HCT116 (cell line): ENCODE measurements around the gene GNAS. TPM values are rescaled to one million over a fixed set of nuclear protein-coding genes. Genes with fewer than 3 reads are reported as not detected.

Source experiments
- ATAC-seq: fragments of 200-7000 bp; cut with Tn5 transposase; 2 replicates; pipeline ENCODE4 v1.9.1; 2020; ENCODE audit warnings: mild to moderate bottlenecking, moderate library complexity
- BruUV-seq: library from RNA; stranded (reverse); fragments of 400-500 nt; replicated peaks from 2 replicates; lab custom pipeline; 2021; lab: Mats Ljungman, UMichigan
- CTCF ChIA-PET: fragments of 300-600 bp; sonication (Branson Sonifier 250); formaldehyde crosslinking; loops from one replicate; lab custom pipeline; 2021; ENCODE audit warnings: antibody characterized with exemption; lab: Charles Lee
- POLR2A ChIA-PET: fragments of 300-600, 350-600 bp; sonication (Branson Sonifier 250); formaldehyde crosslinking; loops from one replicate; lab custom pipeline; 2021; ENCODE audit warnings: antibody characterized with exemption; lab: Charles Lee
- RAD21 ChIA-PET, 2 experiments: fragments of 300-600 bp; sonication (Branson Sonifier 250); formaldehyde crosslinking; loops; one replicate each; lab custom pipeline; 2023; ENCODE audit warnings: low total read pairs in 2 of 2; ENCODE audit not compliant: uncharacterized antibody in 2 of 2, unreplicated experiment in 2 of 2, low non-redundant PET in 1 of 2; lab: Charles Lee
- DNase-seq: peaks from one replicate; pipeline ENCODE4 v3.0.0-alpha.2; 2010; ENCODE audit warnings: low read depth, low spot score
- H2AFZ ChIP-seq: fragments of 200-600 bp; shearing (Covaris generic), sonication (generic); 2 replicates; pipeline ENCODE4 v1.6.1; 2017; ENCODE audit warnings: low read depth, mixed run types, mixed read lengths, antibody characterized with exemption, low read length; ENCODE audit not compliant: poor library complexity, severe bottlenecking
- H3K27ac ChIP-seq: 2 replicates; pipeline ENCODE4 v1.5.1; 2012; ENCODE audit warnings: low read depth, low read length
- H3K27me3 ChIP-seq: fragments of 200-600 bp; sonication (generic); 2 replicates; pipeline ENCODE4 v1.6.1; 2016; ENCODE audit warnings: mixed run types, low read length, mixed read lengths; ENCODE audit not compliant: insufficient read depth
- H3K36me3 ChIP-seq, 2 experiments: fragments of 200-500 bp in 1 of 2; fragments of 200-600 bp in 1 of 2; sonication (Bioruptor generic) in 1 of 2; sonication (generic) in 1 of 2; 2 replicates each; pipeline versions ENCODE4 v1.5.1 to v1.6.1; 2014 to 2016; ENCODE audit warnings: low read length in 2 of 2, inconsistent platforms in 1 of 2, mixed read lengths in 1 of 2, mixed run types in 1 of 2; ENCODE audit not compliant: insufficient read depth in 2 of 2, control insufficient read depth in 1 of 2
- H3K4me1 ChIP-seq, 2 experiments: fragments of 200-600 bp in 1 of 2; sonication (generic) in 1 of 2; 2 replicates each; pipeline versions ENCODE4 v1.5.1 to v1.6.1; 2012 to 2017; ENCODE audit warnings: low read length in 2 of 2, inconsistent platforms in 1 of 2, mild to moderate bottlenecking in 1 of 2, mixed read lengths in 1 of 2, mixed run types in 1 of 2, moderate library complexity in 1 of 2; ENCODE audit not compliant: insufficient read depth in 2 of 2, control insufficient read depth in 1 of 2
- H3K4me2 ChIP-seq: fragments of 200-600 bp; sonication (generic); 2 replicates; pipeline ENCODE4 v1.6.1; 2017; ENCODE audit warnings: mixed run types, low read length, mixed read lengths
- H3K4me3 ChIP-seq, 2 experiments: fragments of 200-600 bp in 1 of 2; sonication (generic) in 1 of 2; replicated peaks in 1 of 2; 2 replicates each; pipeline ENCODE4 v1.5.1; 2011 to 2016; ENCODE audit warnings: low read length in 2 of 2, control low read depth in 1 of 2, low read depth in 1 of 2, mild to moderate bottlenecking in 1 of 2, mixed read lengths in 1 of 2, mixed run types in 1 of 2
- H3K79me2 ChIP-seq: fragments of 200-600 bp; sonication (generic); 2 replicates; pipeline ENCODE4 v1.6.1; 2017; ENCODE audit warnings: mild to moderate bottlenecking, mixed run types, low read length, moderate library complexity, mixed read lengths; ENCODE audit not compliant: insufficient read depth
- H3K9ac ChIP-seq: fragments of 200-600 bp; sonication (generic); 2 replicates; pipeline ENCODE4 v1.6.1; 2016; ENCODE audit warnings: low read length, mixed read lengths
- H3K9me2 ChIP-seq: fragments of 200-600 bp; sonication (generic), shearing (Covaris generic); 2 replicates; pipeline ENCODE4 v1.6.1; 2017; ENCODE audit warnings: mixed run types, mild to moderate bottlenecking, moderate library complexity; ENCODE audit not compliant: insufficient read depth
- H3K9me3 ChIP-seq, 2 experiments: fragments of 200-500 bp in 1 of 2; fragments of 200-600 bp in 1 of 2; sonication (Bioruptor generic) in 1 of 2; sonication (generic) in 1 of 2; 2 replicates each; pipeline ENCODE4 v1.6.1; 2014 to 2017; ENCODE audit warnings: low read length in 2 of 2, mixed read lengths in 2 of 2, inconsistent platforms in 1 of 2, low read depth in 1 of 2, mild to moderate bottlenecking in 1 of 2, mixed run types in 1 of 2, moderate library complexity in 1 of 2; ENCODE audit not compliant: control insufficient read depth in 1 of 2, insufficient read depth in 1 of 2
- H4K20me1 ChIP-seq: fragments of 200-600 bp; sonication (generic), shearing (Covaris generic); 2 replicates; pipeline ENCODE4 v1.6.1; 2017; ENCODE audit warnings: mixed run types, mild to moderate bottlenecking, moderate library complexity; ENCODE audit not compliant: insufficient read depth
- EGR1 ChIP-seq: IDR thresholded peaks from 2 replicates; pipeline ENCODE4 v1.6.1; 2012; ENCODE audit warnings: low read depth
- FOSL1 ChIP-seq: IDR thresholded peaks from 2 replicates; pipeline ENCODE4 v1.6.1; 2012; ENCODE audit warnings: low read depth
- JUND ChIP-seq: IDR thresholded peaks from 2 replicates; pipeline ENCODE4 v1.6.1; 2012
- POLR2A ChIP-seq: IDR thresholded peaks from 2 replicates; pipeline ENCODE4 v1.7.0; 2011; ENCODE audit warnings: borderline replicate concordance; ENCODE audit not compliant: insufficient read depth, insufficient read length; ENCODE audit errors: extremely low read depth
- POLR2AphosphoS5 ChIP-seq: IDR thresholded peaks from 2 replicates; pipeline ENCODE4 v1.6.1; 2011; ENCODE audit warnings: mild to moderate bottlenecking, low read depth, low read length, moderate library complexity
- RAD21 ChIP-seq: IDR thresholded peaks from 2 replicates; pipeline ENCODE4 v1.6.1; 2012; ENCODE audit warnings: low read depth, mild to moderate bottlenecking
- SP1 ChIP-seq: IDR thresholded peaks from 2 replicates; pipeline ENCODE4 v1.6.1; 2012; ENCODE audit warnings: low read depth
- SRF ChIP-seq: IDR thresholded peaks from 2 replicates; pipeline ENCODE4 v1.6.1; 2012; ENCODE audit warnings: low read depth
- TCF7L2 ChIP-seq: IDR thresholded peaks from 2 replicates; pipeline ENCODE4 v1.7.0; 2011; ENCODE audit warnings: borderline replicate concordance, inconsistent platforms; ENCODE audit not compliant: insufficient read depth, insufficient read length; ENCODE audit errors: extremely low read depth
- YY1 ChIP-seq: IDR thresholded peaks from 2 replicates; pipeline ENCODE4 v1.6.1; 2011; ENCODE audit warnings: low read length, low read depth, moderate library complexity, mild to moderate bottlenecking; ENCODE audit not compliant: insufficient replicate concordance; ENCODE audit errors: extremely low read depth
- ZFX ChIP-seq: fragments of 450-650 bp; IDR thresholded peaks from 2 replicates; pipeline ENCODE4 v1.6.1; 2017
- ZNF274 ChIP-seq: fragments of 200-500 bp; sonication (Bioruptor generic); IDR thresholded peaks from 2 replicates; pipeline ENCODE4 v1.6.1; 2014; ENCODE audit warnings: mild to moderate bottlenecking, low read depth, low read length, inconsistent platforms
- intact Hi-C: fragments of 100-400 bp; cut with micrococcal nuclease; formaldehyde crosslinking; loops from 2 replicates; pipeline ENCODE4 v1.10.0; 2022
- total RNA-seq: library from RNA; stranded (reverse); gene quantifications from one replicate; pipeline ENCODE4 v1.2.1, GENCODE V29; 2021; ENCODE audit not compliant: unreplicated experiment
- TF ChIP-seq, protein P1 (sequence below): IDR thresholded peaks from 2 replicates; pipeline ENCODE4 v1.6.1; 2012
- TF ChIP-seq, protein P2 (sequence below), 3 experiments: fragments of 200-600 bp in 1 of 3; sonication (generic) in 1 of 3; IDR thresholded peaks in 2 of 3; conservative IDR thresholded peaks in 1 of 3; 2 replicates each; pipeline ENCODE4 v1.5.1; 2012 to 2017; ENCODE audit warnings: low read depth in 2 of 3, low read length in 2 of 3, antibody characterized with exemption in 1 of 3, borderline replicate concordance in 1 of 3, control low read depth in 1 of 3, mild to moderate bottlenecking in 1 of 3, mixed read lengths in 1 of 3, mixed run types in 1 of 3, moderate library complexity in 1 of 3; ENCODE audit not compliant: insufficient read depth in 1 of 3
- TF ChIP-seq, protein P3 (sequence below): IDR thresholded peaks from 2 replicates; pipeline ENCODE4 v1.6.1; 2012; ENCODE audit warnings: low read depth

GNAS gene
- total RNA-seq, 1 experiment from 2014 or later = 699 TPM

DNA sequence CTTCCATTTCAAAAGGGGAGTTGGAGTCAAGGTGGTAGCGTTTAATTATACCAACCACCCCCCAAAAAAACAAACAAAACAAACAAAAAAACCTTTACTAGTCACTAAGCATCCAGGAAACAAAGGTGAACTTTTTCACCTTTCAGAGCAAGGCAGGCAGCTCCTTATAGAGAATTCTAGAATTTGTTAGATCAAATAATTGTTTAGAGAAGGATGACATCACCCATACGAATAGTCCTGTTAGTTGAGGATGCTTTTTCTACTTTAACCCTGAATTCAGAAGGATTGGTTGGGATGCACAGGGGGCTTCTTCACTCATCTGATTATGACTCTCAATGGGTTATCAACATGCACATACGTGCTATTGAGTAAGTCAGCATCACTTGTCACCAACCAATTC lies 44.3 kb downstream of the GNAS start:
- DNase-seq (no peak), ATAC-seq (no peak)
- TF ChIP-seq, protein P1, sequence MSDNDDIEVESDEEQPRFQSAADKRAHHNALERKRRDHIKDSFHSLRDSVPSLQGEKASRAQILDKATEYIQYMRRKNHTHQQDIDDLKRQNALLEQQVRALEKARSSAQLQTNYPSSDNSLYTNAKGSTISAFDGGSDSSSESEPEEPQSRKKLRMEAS = no peak
- TF ChIP-seq POLR2AphosphoS5 = no peak
- no peak for TF ChIP-seq JUND
- TF ChIP-seq, protein P2, sequence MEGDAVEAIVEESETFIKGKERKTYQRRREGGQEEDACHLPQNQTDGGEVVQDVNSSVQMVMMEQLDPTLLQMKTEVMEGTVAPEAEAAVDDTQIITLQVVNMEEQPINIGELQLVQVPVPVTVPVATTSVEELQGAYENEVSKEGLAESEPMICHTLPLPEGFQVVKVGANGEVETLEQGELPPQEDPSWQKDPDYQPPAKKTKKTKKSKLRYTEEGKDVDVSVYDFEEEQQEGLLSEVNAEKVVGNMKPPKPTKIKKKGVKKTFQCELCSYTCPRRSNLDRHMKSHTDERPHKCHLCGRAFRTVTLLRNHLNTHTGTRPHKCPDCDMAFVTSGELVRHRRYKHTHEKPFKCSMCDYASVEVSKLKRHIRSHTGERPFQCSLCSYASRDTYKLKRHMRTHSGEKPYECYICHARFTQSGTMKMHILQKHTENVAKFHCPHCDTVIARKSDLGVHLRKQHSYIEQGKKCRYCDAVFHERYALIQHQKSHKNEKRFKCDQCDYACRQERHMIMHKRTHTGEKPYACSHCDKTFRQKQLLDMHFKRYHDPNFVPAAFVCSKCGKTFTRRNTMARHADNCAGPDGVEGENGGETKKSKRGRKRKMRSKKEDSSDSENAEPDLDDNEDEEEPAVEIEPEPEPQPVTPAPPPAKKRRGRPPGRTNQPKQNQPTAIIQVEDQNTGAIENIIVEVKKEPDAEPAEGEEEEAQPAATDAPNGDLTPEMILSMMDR (IDR thresholded peaks at IDR 0.05 in 2 of 3, conservative IDR thresholded peaks at IDR 0.05 in 1 of 3; ENCODE audit: borderline replicate concordance in 1 of 3, insufficient read depth in 1 of 3, low read depth in 2 of 3, low read length in 2 of 3) = no peak
- no peak for TF ChIP-seq ZFX
- no peak for TF ChIP-seq ZNF274
- no peak for TF ChIP-seq SRF
- no peak for TF ChIP-seq POLR2A
- TF ChIP-seq SP1 = no peak
- TF ChIP-seq TCF7L2 = no peak
- TF ChIP-seq, protein P3, sequence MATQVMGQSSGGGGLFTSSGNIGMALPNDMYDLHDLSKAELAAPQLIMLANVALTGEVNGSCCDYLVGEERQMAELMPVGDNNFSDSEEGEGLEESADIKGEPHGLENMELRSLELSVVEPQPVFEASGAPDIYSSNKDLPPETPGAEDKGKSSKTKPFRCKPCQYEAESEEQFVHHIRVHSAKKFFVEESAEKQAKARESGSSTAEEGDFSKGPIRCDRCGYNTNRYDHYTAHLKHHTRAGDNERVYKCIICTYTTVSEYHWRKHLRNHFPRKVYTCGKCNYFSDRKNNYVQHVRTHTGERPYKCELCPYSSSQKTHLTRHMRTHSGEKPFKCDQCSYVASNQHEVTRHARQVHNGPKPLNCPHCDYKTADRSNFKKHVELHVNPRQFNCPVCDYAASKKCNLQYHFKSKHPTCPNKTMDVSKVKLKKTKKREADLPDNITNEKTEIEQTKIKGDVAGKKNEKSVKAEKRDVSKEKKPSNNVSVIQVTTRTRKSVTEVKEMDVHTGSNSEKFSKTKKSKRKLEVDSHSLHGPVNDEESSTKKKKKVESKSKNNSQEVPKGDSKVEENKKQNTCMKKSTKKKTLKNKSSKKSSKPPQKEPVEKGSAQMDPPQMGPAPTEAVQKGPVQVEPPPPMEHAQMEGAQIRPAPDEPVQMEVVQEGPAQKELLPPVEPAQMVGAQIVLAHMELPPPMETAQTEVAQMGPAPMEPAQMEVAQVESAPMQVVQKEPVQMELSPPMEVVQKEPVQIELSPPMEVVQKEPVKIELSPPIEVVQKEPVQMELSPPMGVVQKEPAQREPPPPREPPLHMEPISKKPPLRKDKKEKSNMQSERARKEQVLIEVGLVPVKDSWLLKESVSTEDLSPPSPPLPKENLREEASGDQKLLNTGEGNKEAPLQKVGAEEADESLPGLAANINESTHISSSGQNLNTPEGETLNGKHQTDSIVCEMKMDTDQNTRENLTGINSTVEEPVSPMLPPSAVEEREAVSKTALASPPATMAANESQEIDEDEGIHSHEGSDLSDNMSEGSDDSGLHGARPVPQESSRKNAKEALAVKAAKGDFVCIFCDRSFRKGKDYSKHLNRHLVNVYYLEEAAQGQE = no peak
- no peak for TF ChIP-seq FOSL1
- TF ChIP-seq RAD21 = no peak
- no peak for TF ChIP-seq EGR1
- TF ChIP-seq YY1 = no peak
- CTCF ChIA-PET = no interaction called here
- RAD21 ChIA-PET = no interaction called here
- intact Hi-C loops = loop anchor here (10.0 kb wide), 1 partner anchor 138 kb away; the partner anchor contains the start of gene ATP5F1E
- no peak overlapping the region for H3K27ac ChIP-seq
- no TSS peak for BruUV-seq
- H3K9me2 ChIP-seq = no peaks in the 10 kb centered on the region
- H3K4me2 ChIP-seq = no peak overlapping the region
- POLR2A ChIA-PET = no interaction called here
- H4K20me1 ChIP-seq = peaks cover 28% of the 10 kb centered on the region; the same call in 1 of the 2 replicates
- H2AFZ ChIP-seq = no peak overlapping the region
- no peaks in the 10 kb centered on the region for H3K9me3 ChIP-seq
- H3K36me3 ChIP-seq = peaks cover 23 to 34% of the 10 kb centered on the region in 2 experiments; a peak in 2 of 4 replicates
- no peak overlapping the region for H3K4me3 ChIP-seq
- peaks cover 14 to 15% of the 10 kb centered on the region in 2 experiments for H3K4me1 ChIP-seq
- no peaks in the 10 kb centered on the region for H3K27me3 ChIP-seq
- H3K79me2 ChIP-seq = peaks cover 99% of the 10 kb centered on the region
- no peak overlapping the region for H3K9ac ChIP-seq
